ENCODE data around the gene HPCAL4.

DNA sequence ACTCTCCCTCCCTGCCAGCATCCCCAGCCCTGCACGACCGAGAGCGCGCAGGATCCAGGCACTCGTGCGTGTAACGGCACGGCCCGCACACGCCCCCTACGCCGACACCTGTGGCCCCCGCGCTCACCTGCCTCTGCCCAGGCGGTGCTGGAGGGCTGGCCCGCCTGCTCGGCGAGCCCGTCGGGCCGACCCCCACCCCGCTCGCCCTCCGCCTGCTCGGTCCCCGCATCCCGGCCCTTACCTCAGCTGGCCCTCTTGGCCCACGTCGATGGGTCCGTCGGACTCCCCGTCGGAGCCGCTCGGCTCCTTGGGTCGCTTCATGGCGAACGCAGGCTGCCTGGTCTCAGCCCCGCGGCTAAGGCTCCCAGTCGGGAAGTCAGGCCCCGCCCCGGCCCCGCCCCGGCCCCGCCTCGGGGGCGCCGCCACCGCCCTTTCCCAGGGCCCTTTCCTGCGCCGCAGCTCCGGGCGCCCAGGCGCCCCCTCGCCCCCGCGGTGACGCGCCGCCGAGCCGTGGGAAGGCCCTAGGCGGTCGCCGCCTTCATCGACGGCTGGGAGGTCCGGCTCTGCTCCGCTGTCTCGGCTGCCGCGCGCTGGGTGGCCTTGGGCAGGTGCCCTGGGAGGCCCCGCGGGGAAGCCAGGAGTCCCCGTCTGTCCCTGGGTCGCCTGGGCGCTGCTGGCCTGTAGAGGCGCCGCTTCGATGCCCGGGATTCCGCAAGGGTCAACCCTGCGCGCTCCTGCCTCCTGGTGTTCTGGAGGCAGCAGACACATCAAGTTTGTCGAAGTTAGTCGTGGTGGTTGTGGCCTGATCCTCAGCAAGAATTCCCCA lies 51.7 kb downstream of the HPCAL4 start, which contains the start of gene HEYL:
- TF ChIP-seq, protein P1, sequence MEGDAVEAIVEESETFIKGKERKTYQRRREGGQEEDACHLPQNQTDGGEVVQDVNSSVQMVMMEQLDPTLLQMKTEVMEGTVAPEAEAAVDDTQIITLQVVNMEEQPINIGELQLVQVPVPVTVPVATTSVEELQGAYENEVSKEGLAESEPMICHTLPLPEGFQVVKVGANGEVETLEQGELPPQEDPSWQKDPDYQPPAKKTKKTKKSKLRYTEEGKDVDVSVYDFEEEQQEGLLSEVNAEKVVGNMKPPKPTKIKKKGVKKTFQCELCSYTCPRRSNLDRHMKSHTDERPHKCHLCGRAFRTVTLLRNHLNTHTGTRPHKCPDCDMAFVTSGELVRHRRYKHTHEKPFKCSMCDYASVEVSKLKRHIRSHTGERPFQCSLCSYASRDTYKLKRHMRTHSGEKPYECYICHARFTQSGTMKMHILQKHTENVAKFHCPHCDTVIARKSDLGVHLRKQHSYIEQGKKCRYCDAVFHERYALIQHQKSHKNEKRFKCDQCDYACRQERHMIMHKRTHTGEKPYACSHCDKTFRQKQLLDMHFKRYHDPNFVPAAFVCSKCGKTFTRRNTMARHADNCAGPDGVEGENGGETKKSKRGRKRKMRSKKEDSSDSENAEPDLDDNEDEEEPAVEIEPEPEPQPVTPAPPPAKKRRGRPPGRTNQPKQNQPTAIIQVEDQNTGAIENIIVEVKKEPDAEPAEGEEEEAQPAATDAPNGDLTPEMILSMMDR (IDR thresholded peaks at IDR 0.05), result peak in 5 of 6 experiments; percentile 56 to 77 (median 62)
- TF ChIP-seq EP300 (IDR thresholded peaks at IDR 0.05) (no peak), POLR2AphosphoS5 (IDR thresholded peaks at IDR 0.05) (peak; percentile 19 to 54), POLR2A (IDR thresholded peaks at IDR 0.05) (peak in 1 of 4 donors; percentile 57)
